Activated naive CD8-positive, alpha-beta T cell treated with anti-CD3 and anti-CD28 coated beads, Interleukin-2, amount 50 U/mL, for 24 hours (primary cell): ENCODE data around the gene EPHB6.

Experiments used
- ATAC-seq: fragments of 150-1000 bp; cut with Tn5 transposase; one replicate; pipeline ENCODE4 v1.10.0; 2021
- DNase-seq: peaks from one replicate; pipeline ENCODE4 v3.0.0; 2021
- H3K27ac Mint-ChIP-seq: one replicate; pipeline ENCODE4 v1.8.0; 2021; ENCODE audit warnings: mild to moderate bottlenecking, mixed read lengths
- H3K27me3 Mint-ChIP-seq: one replicate; pipeline ENCODE4 v1.8.0; 2021; ENCODE audit warnings: mixed read lengths
- H3K36me3 Mint-ChIP-seq: one replicate; pipeline ENCODE4 v1.8.0; 2021; ENCODE audit warnings: low read depth, mixed read lengths
- H3K4me1 Mint-ChIP-seq: one replicate; pipeline ENCODE4 v1.8.0; 2021; ENCODE audit warnings: mixed read lengths
- H3K4me3 Mint-ChIP-seq: one replicate; pipeline ENCODE4 v1.8.0; 2021; ENCODE audit warnings: mild to moderate bottlenecking, moderate library complexity, mixed read lengths
- H3K9me3 Mint-ChIP-seq: one replicate; pipeline ENCODE4 v1.8.0; 2021; ENCODE audit warnings: mixed read lengths

Gene EPHB6

DNA sequence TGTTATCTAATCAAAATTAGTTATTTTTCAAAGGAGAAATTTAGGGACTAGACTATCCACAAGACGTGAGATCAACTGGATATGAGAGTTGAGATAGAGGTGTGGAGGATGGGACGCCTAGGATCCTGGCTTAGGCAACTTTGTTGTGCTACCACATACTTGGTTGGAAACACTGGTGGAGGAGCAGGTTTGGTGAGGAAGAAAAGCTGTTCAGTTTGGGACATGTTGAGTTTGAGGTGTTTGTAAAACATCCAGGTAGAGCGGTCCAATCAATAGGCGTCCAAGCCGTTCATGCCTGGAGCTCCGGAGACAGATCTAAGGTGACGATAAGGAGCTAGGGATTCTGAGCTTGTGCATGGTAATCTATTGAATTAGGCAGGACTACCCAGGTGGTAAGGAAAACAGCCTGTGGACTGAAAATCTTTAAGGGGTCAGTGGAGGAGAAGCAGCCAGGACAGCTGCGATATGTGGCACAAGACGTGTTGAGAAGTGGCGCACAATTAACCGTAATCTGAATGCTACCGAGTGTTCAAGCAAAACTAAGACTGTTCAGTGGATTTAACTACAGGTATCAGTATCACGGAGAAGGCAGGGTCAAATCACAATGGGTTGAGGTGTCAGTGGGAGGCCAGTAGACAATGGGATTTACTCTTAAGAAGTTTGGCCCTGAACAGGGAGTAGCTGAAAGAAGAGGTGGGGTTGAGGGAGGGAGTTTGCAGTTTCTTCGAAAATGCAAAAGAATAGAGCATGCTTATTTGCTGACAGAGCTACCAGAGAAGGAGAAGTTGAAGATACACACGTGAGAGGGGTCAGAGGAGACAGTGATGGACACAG, 46.8 kb downstream of the EPHB6 start:
- Mint-ChIP-seq H3K9me3 (peaks cover 4% of the 10 kb centered on the region), H3K4me1 (no peaks in the 10 kb centered on the region), H3K27ac (no peak overlapping the region), H3K36me3 (no peaks in the 10 kb centered on the region), H3K4me3 (no peak overlapping the region), H3K27me3 (peaks cover 2% of the 10 kb centered on the region)
- no peak for DNase-seq
- ATAC-seq: no peak

GRCh38 chr7:142904128-142904527, 49.3 kb downstream of the EPHB6 start:
- H3K9me3 Mint-ChIP-seq: peaks cover 4% of the 10 kb centered on the region
- no peak overlapping the region for H3K4me3 Mint-ChIP-seq
- no peaks in the 10 kb centered on the region for H3K4me1 Mint-ChIP-seq
- no peak overlapping the region for H3K27ac Mint-ChIP-seq
- H3K36me3 Mint-ChIP-seq: no peaks in the 10 kb centered on the region
- ATAC-seq (no peak), DNase-seq (no peak)
- H3K27me3 Mint-ChIP-seq: peaks cover 12% of the 10 kb centered on the region

GRCh38 chr7:142905759-142906158, 50.9 kb downstream of the EPHB6 start:
- H3K4me3 Mint-ChIP-seq: no peak overlapping the region
- H3K27me3 Mint-ChIP-seq: peaks cover 12% of the 10 kb centered on the region
- H3K9me3 Mint-ChIP-seq: peaks cover 4% of the 10 kb centered on the region
- H3K4me1 Mint-ChIP-seq: no peaks in the 10 kb centered on the region
- H3K36me3 Mint-ChIP-seq: no peaks in the 10 kb centered on the region
- no peak for ATAC-seq
- DNase-seq: no peak
- no peak overlapping the region for H3K27ac Mint-ChIP-seq

- Mint-ChIP-seq H3K27me3 (peaks cover 18% of the 10 kb centered on the region), H3K27ac (no peak overlapping the region), H3K36me3 (no peaks in the 10 kb centered on the region), H3K4me1 (no peaks in the 10 kb centered on the region), H3K4me3 (no peak overlapping the region), H3K9me3 (peaks cover 4% of the 10 kb centered on the region)
- ATAC-seq (no peak), DNase-seq (no peak)
Measured at GRCh38 chr7:142906643-142907042, 51.8 kb downstream of the EPHB6 start.

DNA sequence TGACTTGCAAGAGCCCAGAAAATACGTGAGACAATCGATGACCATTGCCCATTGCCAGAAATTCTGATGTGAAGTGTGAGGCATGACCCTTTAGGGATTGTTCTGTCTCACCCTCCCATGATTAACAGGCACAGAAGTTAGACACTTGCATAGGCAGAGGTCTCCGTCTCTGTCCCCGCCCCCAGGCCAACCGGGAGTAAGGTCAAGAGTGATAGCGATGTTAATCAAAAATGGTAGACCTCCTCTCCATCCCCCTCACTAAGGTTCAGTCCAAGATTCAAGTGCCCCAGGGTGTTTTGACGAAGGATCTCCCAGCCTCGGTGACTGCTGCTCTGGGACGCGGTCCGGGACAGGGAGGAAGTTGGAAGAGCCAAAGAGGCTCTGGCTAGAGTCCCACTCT, 53.4 kb downstream of the EPHB6 start:
- ATAC-seq: no peak
- Mint-ChIP-seq H3K4me3 (no peak overlapping the region), H3K27ac (no peak overlapping the region), H3K36me3 (no peaks in the 10 kb centered on the region), H3K27me3 (peaks cover 21% of the 10 kb centered on the region), H3K4me1 (no peaks in the 10 kb centered on the region), H3K9me3 (no peaks in the 10 kb centered on the region)
- no peak for DNase-seq

DNA sequence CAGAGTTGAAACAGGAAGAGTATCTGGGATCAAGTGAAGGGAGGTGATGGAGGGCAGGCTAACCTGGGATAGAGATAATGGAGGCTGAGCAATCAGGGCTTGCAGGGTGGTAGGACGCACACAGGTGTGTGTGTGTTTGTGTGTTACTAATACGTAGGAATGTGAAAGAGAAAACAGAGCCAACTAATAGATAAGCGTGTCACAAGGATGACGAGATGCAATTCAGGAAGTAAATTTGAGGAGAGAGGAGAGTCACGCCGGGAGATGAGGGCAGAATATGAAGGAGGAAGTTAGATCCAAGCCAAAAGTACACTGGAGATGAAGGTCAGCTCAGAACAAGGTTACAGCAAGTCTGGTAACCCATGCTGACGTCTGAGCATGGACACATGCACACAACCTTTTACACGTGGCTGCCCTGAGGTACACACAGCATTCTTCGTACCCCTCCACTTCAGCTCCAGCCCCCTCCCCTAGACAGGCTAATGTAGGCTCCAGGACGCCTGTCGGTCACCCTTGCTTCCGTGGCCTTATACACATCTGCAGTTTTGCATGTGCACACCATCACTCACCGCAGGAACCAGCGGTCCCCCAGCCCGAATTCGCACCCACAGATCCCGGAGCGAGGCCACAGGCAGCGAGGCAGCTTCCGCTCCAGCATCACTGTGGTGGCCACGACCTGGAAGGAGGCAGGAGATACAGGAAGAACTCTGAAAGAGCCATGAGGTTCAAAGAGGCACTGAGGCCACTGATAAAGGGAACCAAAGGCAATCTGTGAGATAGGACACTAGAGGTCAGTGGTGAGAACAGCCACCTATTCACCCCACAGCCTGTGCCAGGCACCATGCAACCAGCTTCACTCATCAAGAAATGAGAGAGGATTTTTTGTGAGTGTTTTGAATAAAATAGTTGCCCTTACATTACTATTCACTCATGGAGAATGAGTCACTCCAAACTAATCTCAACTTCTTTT, 54.3 kb downstream of the EPHB6 start:
- Mint-ChIP-seq H3K4me3 (no peak overlapping the region), H3K27ac (no peak overlapping the region), H3K4me1 (no peaks in the 10 kb centered on the region), H3K27me3 (peaks cover 23% of the 10 kb centered on the region), H3K36me3 (no peaks in the 10 kb centered on the region), H3K9me3 (no peaks in the 10 kb centered on the region)
- ATAC-seq (peak; percentile 43), DNase-seq (no peak)

GRCh38 chr7:142910031-142910433, 55.2 kb downstream of the EPHB6 start:
- H3K9me3 Mint-ChIP-seq: no peaks in the 10 kb centered on the region
- peaks cover 23% of the 10 kb centered on the region for H3K27me3 Mint-ChIP-seq

DNA sequence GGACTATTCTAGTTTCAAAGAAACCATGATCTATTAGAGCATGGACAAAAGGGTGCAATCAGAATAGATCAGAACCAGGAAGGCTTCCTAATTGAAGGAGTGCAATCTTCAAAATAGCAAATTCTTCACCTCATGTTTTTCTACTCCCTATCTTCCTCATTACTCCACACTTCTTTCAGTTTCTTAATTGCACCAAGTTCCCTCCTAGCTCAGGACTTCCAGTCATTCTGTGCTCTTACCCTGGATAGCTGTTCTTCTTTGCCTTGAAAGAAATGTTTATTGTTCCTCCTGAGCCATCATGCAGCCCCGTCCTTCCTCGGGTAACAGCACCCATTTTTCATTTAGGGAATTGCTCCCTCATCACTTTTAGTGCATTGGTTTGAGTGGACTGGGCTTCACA, 55.6 kb downstream of the EPHB6 start:
- DNase-seq: no peak
- Mint-ChIP-seq H3K27me3 (peaks cover 23% of the 10 kb centered on the region), H3K36me3 (no peaks in the 10 kb centered on the region), H3K4me1 (no peaks in the 10 kb centered on the region), H3K4me3 (no peak overlapping the region), H3K9me3 (no peaks in the 10 kb centered on the region), H3K27ac (no peak overlapping the region)
- no peak for ATAC-seq

More at GRCh38 chr7:142910031-142910433, 55.2 kb downstream of the EPHB6 start:
- no peak overlapping the region for H3K4me3 Mint-ChIP-seq
- ATAC-seq (no peak), DNase-seq (no peak)
- no peak overlapping the region for H3K27ac Mint-ChIP-seq
- no peaks in the 10 kb centered on the region for H3K4me1 Mint-ChIP-seq
- no peaks in the 10 kb centered on the region for H3K36me3 Mint-ChIP-seq

GRCh38 chr7:142913051-142913450, 58.2 kb downstream of the EPHB6 start:
- Mint-ChIP-seq H3K27me3 (peaks cover 20% of the 10 kb centered on the region), H3K36me3 (no peaks in the 10 kb centered on the region), H3K9me3 (no peaks in the 10 kb centered on the region), H3K4me1 (no peaks in the 10 kb centered on the region), H3K4me3 (no peak overlapping the region), H3K27ac (no peak overlapping the region)
- DNase-seq (no peak), ATAC-seq (no peak)

DNA sequence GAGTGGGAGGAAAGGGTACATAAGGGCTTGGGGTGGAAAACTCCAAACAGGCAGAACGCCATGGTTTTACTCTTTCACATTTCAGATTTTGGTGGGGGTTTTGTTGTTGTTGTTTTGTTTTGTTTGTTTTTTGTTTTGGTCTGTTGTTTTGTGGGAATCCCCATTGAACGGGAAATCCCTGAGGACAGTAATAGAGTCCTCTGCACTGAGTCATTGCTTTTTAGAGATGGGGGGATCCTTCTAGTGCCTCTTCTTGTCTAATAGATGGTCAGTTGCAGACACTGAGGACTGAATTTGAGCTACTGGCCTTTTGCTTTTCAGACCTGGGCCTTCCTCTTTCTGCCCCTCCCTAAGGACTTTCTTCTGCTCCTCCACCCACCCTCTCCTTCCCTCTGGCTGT, 58.7 kb downstream of the EPHB6 start:
- no peak overlapping the region for H3K27ac Mint-ChIP-seq
- DNase-seq: no peak
- H3K36me3 Mint-ChIP-seq: no peaks in the 10 kb centered on the region
- no peaks in the 10 kb centered on the region for H3K4me1 Mint-ChIP-seq
- no peak for ATAC-seq
- peaks cover 18% of the 10 kb centered on the region for H3K27me3 Mint-ChIP-seq
- H3K9me3 Mint-ChIP-seq: no peaks in the 10 kb centered on the region
- H3K4me3 Mint-ChIP-seq: no peak overlapping the region

DNA sequence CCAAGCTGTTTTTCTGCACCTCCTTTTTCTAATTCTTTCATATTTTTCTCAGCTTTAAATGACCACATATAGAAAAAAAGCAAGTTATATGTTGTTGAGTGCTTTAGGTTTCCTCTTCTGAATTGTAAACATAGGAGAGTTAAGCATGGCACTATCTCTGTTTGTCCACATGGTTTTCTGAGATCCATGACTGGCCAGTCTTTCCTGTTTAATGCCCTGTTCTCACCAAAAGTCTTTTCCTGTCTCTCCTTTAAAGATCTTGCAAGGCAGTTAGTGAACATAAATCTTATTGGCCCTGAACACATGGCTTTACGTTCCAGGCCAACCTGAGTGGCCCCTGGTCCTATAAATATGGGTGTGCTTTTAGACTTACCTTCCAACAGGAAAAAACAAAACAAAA, 59.2 kb downstream of the EPHB6 start:
- H3K9me3 Mint-ChIP-seq: no peaks in the 10 kb centered on the region
- H3K27ac Mint-ChIP-seq: no peak overlapping the region
- DNase-seq (no peak), ATAC-seq (no peak)
- H3K27me3 Mint-ChIP-seq: peaks cover 15% of the 10 kb centered on the region
- H3K4me3 Mint-ChIP-seq: no peak overlapping the region
- no peaks in the 10 kb centered on the region for H3K4me1 Mint-ChIP-seq
- no peaks in the 10 kb centered on the region for H3K36me3 Mint-ChIP-seq

GRCh38 chr7:142915315-142915714, 60.4 kb downstream of the EPHB6 start:
- H3K4me1 Mint-ChIP-seq: no peaks in the 10 kb centered on the region
- DNase-seq: no peak
- ATAC-seq: no peak
- H3K27ac Mint-ChIP-seq: no peak overlapping the region
- H3K36me3 Mint-ChIP-seq: no peaks in the 10 kb centered on the region
- no peak overlapping the region for H3K4me3 Mint-ChIP-seq
- no peaks in the 10 kb centered on the region for H3K9me3 Mint-ChIP-seq
- peaks cover 16% of the 10 kb centered on the region for H3K27me3 Mint-ChIP-seq

DNA sequence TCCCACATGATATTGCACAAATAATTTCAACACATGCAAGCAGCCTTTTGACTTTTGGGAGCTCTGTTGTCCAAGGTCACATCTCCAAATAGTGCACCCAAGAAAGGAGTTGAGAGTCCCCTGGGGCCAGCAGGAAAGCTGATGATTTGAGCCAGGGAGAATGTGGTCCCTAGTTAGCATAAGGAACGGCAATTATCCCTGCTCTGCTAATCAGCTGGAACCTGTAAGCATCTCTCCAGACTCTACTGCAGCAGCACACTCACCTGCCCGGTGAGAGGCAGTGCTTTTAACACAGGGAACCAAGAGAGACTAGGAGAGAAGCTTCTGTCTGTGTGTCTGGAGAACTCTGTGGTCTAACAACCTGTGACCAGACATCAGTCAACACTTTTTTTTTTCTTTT, 61.6 kb downstream of the EPHB6 start:
- H3K27me3 Mint-ChIP-seq: peaks cover 12% of the 10 kb centered on the region
- no peak for DNase-seq
- no peak overlapping the region for H3K4me3 Mint-ChIP-seq
- no peak overlapping the region for H3K27ac Mint-ChIP-seq
- no peaks in the 10 kb centered on the region for H3K4me1 Mint-ChIP-seq
- no peaks in the 10 kb centered on the region for H3K36me3 Mint-ChIP-seq
- H3K9me3 Mint-ChIP-seq: no peaks in the 10 kb centered on the region
- ATAC-seq: no peak

DNA sequence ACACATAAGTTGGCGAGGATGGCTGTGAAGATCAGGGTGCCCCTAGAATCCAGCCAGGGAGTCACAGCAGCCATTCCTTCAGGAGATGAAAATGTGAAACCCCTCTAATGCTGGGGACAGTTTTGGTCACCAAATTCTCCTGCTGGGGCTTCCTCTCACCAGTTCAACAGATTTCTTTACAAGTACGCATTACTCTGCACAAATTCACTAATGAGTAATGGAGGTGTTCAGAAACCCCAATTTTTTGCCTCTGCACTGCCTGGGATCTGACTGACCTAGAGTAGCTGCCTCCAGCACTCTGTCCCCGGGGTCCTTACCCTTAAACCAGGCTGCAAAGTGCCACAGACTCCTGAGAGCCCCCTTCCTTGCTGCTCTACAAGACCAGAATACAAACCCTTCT, 62.6 kb downstream of the EPHB6 start:
- H3K9me3 Mint-ChIP-seq: no peaks in the 10 kb centered on the region
- ATAC-seq (no peak), DNase-seq (no peak)
- H3K36me3 Mint-ChIP-seq: no peaks in the 10 kb centered on the region
- H3K4me1 Mint-ChIP-seq: no peaks in the 10 kb centered on the region
- H3K4me3 Mint-ChIP-seq: no peak overlapping the region
- H3K27ac Mint-ChIP-seq: no peak overlapping the region
- peaks cover 8% of the 10 kb centered on the region for H3K27me3 Mint-ChIP-seq

DNA sequence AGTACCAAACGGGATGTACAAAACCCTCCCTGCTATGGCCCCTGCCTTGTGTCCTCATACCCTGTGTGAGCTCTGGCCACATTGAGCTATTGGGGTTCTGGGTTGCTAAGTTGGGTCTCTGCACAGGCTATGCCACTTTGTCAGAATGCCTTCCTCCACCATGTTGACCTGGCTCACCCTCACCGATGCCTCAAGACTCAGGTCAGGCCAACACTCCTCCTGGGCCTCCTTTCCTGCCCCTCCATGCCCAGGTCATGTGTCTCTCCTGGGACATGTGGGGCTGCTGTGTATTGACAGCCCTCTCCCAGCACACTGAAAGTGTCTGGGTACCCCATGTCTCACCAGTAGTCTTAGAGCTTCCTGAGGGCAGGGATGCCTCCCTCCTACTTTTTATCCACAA, 64.0 kb downstream of the EPHB6 start:
- Mint-ChIP-seq H3K4me3 (no peak overlapping the region), H3K27ac (no peak overlapping the region), H3K4me1 (no peaks in the 10 kb centered on the region), H3K27me3 (peaks cover 7% of the 10 kb centered on the region), H3K9me3 (no peaks in the 10 kb centered on the region), H3K36me3 (no peaks in the 10 kb centered on the region)
- DNase-seq (no peak), ATAC-seq (no peak)
